Activated T-helper 1 cell treated with anti-CD3 and anti-CD28 coated beads, Interleukin-12 subunit alpha, Interleukin-12 subunit beta, Interleukin-2, Interleukin-4 antibody, amounts not matched to agents 30 ng/mL and 10 ng/mL and 1 ng/mL, durations not matched to agents 14 hours and 24 hours and 36 hours (primary cell): ENCODE data around the gene SNAPC3. TPM values are rescaled to one million over a fixed set of nuclear protein-coding genes. Genes with fewer than 3 reads are reported as not detected.
A peak's percentile ranks its signal among the peaks of the same experiment; 100 is the strongest.
"Not testable (repeated sequence)": the region's sequence is repeated elsewhere in the genome, so short reads cannot be mapped to it uniquely, and the experiment has no call there.

Experiments used
- DNase-seq: peaks from one replicate; pipeline ENCODE4 v3.0.0; 2021; ENCODE audit warnings: low spot score
- H3K27ac Mint-ChIP-seq: one replicate; pipeline ENCODE4 v1.8.0; 2021; ENCODE audit warnings: mild to moderate bottlenecking, mixed read lengths
- H3K27me3 Mint-ChIP-seq: one replicate; pipeline ENCODE4 v1.8.0; 2022; ENCODE audit warnings: mild to moderate bottlenecking, moderate library complexity, mixed read lengths; ENCODE audit not compliant: insufficient read depth
- H3K36me3 Mint-ChIP-seq: one replicate; pipeline ENCODE4 v1.8.0; 2021; ENCODE audit warnings: low read depth, mixed read lengths
- H3K4me1 Mint-ChIP-seq: one replicate; pipeline ENCODE4 v1.8.0; 2021; ENCODE audit warnings: low read depth, mixed read lengths
- H3K4me3 Mint-ChIP-seq: one replicate; pipeline ENCODE4 v1.8.0; 2021; ENCODE audit warnings: mild to moderate bottlenecking, moderate library complexity, mixed read lengths
- H3K9me3 Mint-ChIP-seq: one replicate; pipeline ENCODE4 v1.8.0; 2021; ENCODE audit warnings: mixed read lengths
- intact Hi-C: fragments of 100-400 bp; cut with micrococcal nuclease; formaldehyde crosslinking; loops from one replicate; pipeline ENCODE4 v1.15.1; 2024
- total RNA-seq: library from RNA; stranded (reverse); gene quantifications from 2 replicates; pipeline ENCODE4 v1.2.3, GENCODE V29; 2022

The SNAPC3 gene
- total RNA-seq, 1 donor from 2014 or later, result 30.5 TPM

GRCh38 chr9:15400281-15400941 lies 22.3 kb upstream of the SNAPC3 start:
- H3K27ac Mint-ChIP-seq, result no peak overlapping the region

DNA sequence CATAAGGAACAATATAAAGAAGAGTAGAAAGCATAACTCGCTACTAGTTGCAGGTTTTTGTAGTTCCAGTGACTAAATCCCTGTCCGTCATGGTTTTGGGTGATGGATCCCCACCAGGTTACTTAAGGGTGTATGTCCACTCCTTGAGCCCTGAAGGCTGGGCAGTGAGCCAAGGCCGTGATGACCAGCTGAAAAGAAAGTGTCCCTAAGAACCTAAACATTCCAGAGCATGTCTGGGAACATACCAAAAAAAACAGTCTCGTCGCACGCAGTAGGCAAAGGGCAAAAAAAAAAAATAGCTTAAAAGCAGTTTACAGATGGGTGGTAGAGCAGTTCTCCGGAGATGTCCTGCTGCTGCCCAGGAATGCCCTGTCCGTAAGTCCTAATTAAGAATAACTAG lies 21.4 kb upstream of the SNAPC3 start:
- Mint-ChIP-seq H3K9me3 (peaks cover 18% of the 10 kb centered on the region), H3K36me3 (no peaks in the 10 kb centered on the region), H3K4me1 (peaks cover 5% of the 10 kb centered on the region), H3K27ac (no peak overlapping the region), H3K4me3 (no peak overlapping the region), H3K27me3 (peaks cover 8% of the 10 kb centered on the region)
- intact Hi-C loops, result no loop called here
- DNase-seq, result no peak

More at GRCh38 chr9:15400281-15400941, 22.3 kb upstream of the SNAPC3 start:
- H3K27me3 Mint-ChIP-seq, result peaks cover 8% of the 10 kb centered on the region
- no peak overlapping the region for H3K4me3 Mint-ChIP-seq
- no peaks in the 10 kb centered on the region for H3K36me3 Mint-ChIP-seq
- no peak for DNase-seq
- peaks cover 5% of the 10 kb centered on the region for H3K4me1 Mint-ChIP-seq
- peaks cover 15% of the 10 kb centered on the region for H3K9me3 Mint-ChIP-seq
- intact Hi-C loops, result no loop called here

DNA sequence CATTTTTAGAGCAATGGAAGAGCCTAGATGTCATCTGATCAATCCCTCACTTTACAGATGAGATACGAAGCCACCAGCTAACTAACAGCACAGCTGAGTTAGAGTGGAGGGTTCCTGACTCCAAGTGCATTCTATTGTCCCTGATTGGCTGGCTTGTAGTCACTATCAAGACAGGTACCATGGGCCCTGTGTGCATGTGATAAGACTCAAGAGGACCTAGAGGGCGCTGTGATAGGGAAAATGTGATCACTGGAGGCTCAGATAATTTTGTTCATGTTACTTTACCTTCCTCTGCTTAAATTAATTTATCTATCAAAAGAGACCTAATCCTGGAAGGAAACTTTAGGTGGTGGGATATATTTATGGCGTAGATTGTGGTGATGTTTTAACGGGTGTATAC lies 19.5 kb upstream of the SNAPC3 start:
- intact Hi-C loops, result no loop called here
- Mint-ChIP-seq H3K9me3 (peaks cover 18% of the 10 kb centered on the region), H3K4me3 (no peak overlapping the region), H3K27ac (no peak overlapping the region), H3K36me3 (no peaks in the 10 kb centered on the region), H3K27me3 (peaks cover 8% of the 10 kb centered on the region), H3K4me1 (peaks cover 5% of the 10 kb centered on the region)
- no peak for DNase-seq

DNA sequence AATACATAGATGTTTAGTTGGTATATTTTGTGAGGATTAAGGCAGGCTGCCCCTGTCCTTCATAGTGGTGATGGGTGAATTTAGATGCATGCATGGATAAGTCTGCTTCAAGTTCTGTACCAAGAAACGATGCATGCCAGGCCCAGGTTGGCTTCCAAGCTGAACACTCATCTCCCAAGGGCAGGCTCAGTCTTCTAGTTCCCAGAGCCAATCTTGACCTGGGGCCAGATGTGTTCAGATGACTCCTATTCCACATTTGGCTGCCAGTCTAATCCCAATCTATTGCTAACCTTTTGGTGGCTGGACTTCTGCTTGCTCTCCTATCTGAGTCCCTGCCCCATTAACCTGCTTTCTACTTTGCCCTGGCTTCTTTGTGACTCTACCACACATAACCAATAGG lies 18.5 kb upstream of the SNAPC3 start:
- Mint-ChIP-seq H3K4me3 (no peak overlapping the region), H3K9me3 (peaks cover 18% of the 10 kb centered on the region), H3K27me3 (peaks cover 10% of the 10 kb centered on the region), H3K4me1 (peaks cover 5% of the 10 kb centered on the region), H3K36me3 (no peaks in the 10 kb centered on the region), H3K27ac (no peak overlapping the region)
- intact Hi-C loops, result no loop called here
- DNase-seq, result no peak

GRCh38 chr9:15416880-15417279 lies 5.8 kb upstream of the SNAPC3 start:
- H3K4me3 Mint-ChIP-seq, result no peak overlapping the region
- no peak overlapping the region for H3K27ac Mint-ChIP-seq
- H3K36me3 Mint-ChIP-seq, result no peaks in the 10 kb centered on the region
- no peak for DNase-seq
- intact Hi-C loops, result loop anchor here (1.0 kb wide), 2 partner anchors 140 to 206 kb away; no protein-coding TSS in a partner anchor
- H3K27me3 Mint-ChIP-seq, result peaks cover 4% of the 10 kb centered on the region
- H3K9me3 Mint-ChIP-seq, result no peaks in the 10 kb centered on the region
- peaks cover 6% of the 10 kb centered on the region for H3K4me1 Mint-ChIP-seq

GRCh38 chr9:15417626-15418025 lies 5.0 kb upstream of the SNAPC3 start:
- Mint-ChIP-seq H3K27me3 (peaks cover 3% of the 10 kb centered on the region), H3K9me3 (no peaks in the 10 kb centered on the region), H3K27ac (no peak overlapping the region), H3K4me3 (no peak overlapping the region), H3K4me1 (peaks cover 12% of the 10 kb centered on the region), H3K36me3 (no peaks in the 10 kb centered on the region)
- intact Hi-C loops, result loop anchor here (1.0 kb wide), 2 partner anchors 140 to 206 kb away; no protein-coding TSS in a partner anchor
- DNase-seq, result no peak

- intact Hi-C loops, result loop anchor here (5.0 to 10.0 kb wide), 4 partner anchors 112 to 463 kb away; no protein-coding TSS in a partner anchor
- H3K36me3 Mint-ChIP-seq, result peaks cover 14% of the 10 kb centered on the region
- no peak overlapping the region for H3K4me3 Mint-ChIP-seq
- peaks cover 3% of the 10 kb centered on the region for H3K27me3 Mint-ChIP-seq
- H3K27ac Mint-ChIP-seq, result no peak overlapping the region
- DNase-seq, result no peak
- no peaks in the 10 kb centered on the region for H3K9me3 Mint-ChIP-seq
- H3K4me1 Mint-ChIP-seq, result peaks cover 37% of the 10 kb centered on the region
Observed at GRCh38 chr9:15420796-15421195, 1.9 kb upstream of the SNAPC3 start.

DNA sequence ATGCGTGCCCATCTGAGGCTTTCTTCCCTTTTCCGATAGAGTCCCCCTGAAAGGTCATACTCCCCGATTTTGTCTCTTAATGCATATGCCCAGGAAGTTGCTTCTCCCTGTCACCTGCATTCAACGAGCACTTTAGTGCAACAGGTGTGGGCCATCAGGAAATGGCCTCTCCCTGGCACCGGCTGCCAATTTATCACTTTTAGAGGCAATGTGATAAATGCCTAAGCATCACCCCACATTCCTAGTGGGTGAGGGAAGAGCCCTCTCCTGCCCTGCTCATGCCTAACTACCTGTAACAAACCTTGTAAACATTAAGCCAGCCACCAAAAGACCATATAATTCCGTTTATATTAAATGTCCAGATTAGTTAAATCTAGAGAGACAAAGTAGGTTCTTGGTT lies 1.1 kb upstream of the SNAPC3 start:
- Mint-ChIP-seq H3K4me3 (no peak overlapping the region), H3K9me3 (no peaks in the 10 kb centered on the region), H3K36me3 (peaks cover 18% of the 10 kb centered on the region), H3K27me3 (peaks cover 3% of the 10 kb centered on the region), H3K27ac (no peak overlapping the region), H3K4me1 (peaks cover 44% of the 10 kb centered on the region)
- no peak for DNase-seq
- intact Hi-C loops, result loop anchor here (5.0 to 10.0 kb wide), 4 partner anchors 111 to 464 kb away; no protein-coding TSS in a partner anchor

- Mint-ChIP-seq H3K9me3 (no peaks in the 10 kb centered on the region), H3K4me1 (peaks cover 49% of the 10 kb centered on the region), H3K27me3 (peaks cover 3% of the 10 kb centered on the region), H3K4me3 (peak overlapping the region; percentile 96), H3K36me3 (peaks cover 21% of the 10 kb centered on the region), H3K27ac (peak overlapping the region; percentile 92)
- DNase-seq, result no peak
- intact Hi-C loops, result loop anchor here (1.0 to 10.0 kb wide), 12 partner anchors 65 to 465 kb away; partner anchors contain the start of gene TTC39B
Observed at GRCh38 chr9:15421990-15422371, 695 bp upstream of the SNAPC3 start.

- Mint-ChIP-seq H3K36me3 (peaks cover 26% of the 10 kb centered on the region), H3K27me3 (peaks cover 3% of the 10 kb centered on the region), H3K27ac (peak overlapping the region; percentile 92), H3K4me1 (peaks cover 51% of the 10 kb centered on the region), H3K9me3 (no peaks in the 10 kb centered on the region), H3K4me3 (peak overlapping the region; percentile 96)
- DNase-seq, result no peak
- intact Hi-C loops, result loop anchor here (1.0 to 10.0 kb wide), 7 partner anchors 67 to 466 kb away; no protein-coding TSS in a partner anchor
Observed at GRCh38 chr9:15423231-15423985, 732 bp downstream of the SNAPC3 start.

DNA sequence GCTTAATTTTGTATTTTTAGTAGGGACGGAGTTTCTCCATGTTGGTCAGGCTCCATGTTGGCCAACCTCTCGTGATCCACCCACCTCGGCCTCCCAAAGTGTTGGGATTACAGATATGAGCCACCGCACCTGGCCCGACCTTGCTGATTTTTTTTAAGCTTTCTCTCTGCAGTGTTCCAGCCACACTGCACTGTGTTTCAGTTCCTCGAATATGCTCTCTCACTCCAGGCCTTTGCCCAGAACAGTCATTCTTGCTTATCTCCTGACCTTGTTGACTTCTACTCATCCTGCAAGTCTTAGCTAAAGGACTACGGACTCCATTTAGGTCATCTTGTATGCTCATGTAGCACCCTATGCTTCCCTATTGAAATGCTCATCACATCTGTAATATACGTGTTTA lies 3.3 kb downstream of the SNAPC3 start:
- Mint-ChIP-seq H3K9me3 (no peaks in the 10 kb centered on the region), H3K36me3 (peaks cover 39% of the 10 kb centered on the region), H3K4me3 (no peak overlapping the region), H3K27ac (no peak overlapping the region), H3K4me1 (peaks cover 70% of the 10 kb centered on the region), H3K27me3 (no peaks in the 10 kb centered on the region)
- intact Hi-C loops, result loop anchor here (10.0 kb wide), 1 partner anchor 431 kb away; no protein-coding TSS in a partner anchor
- no peak for DNase-seq

GRCh38 chr9:15427702-15428101 lies 5.0 kb downstream of the SNAPC3 start:
- not testable (repeated sequence) for H3K4me3 Mint-ChIP-seq, DNase-seq, H3K9me3 Mint-ChIP-seq, H3K27me3 Mint-ChIP-seq
- H3K4me1 Mint-ChIP-seq, result peaks cover 64% of the 10 kb centered on the region
- peaks cover 44% of the 10 kb centered on the region for H3K36me3 Mint-ChIP-seq
- H3K27ac Mint-ChIP-seq, result peak overlapping the region; percentile 10
- intact Hi-C loops, result loop anchor here (10.0 kb wide), 1 partner anchor 433 kb away; no protein-coding TSS in a partner anchor
